Mesenchymal stem cell (in vitro differentiated cells and primary cell): ENCODE data around the gene GPR42.

Experiments used
- DNase-seq: peaks from one replicate; pipeline ENCODE4 v3.0.0-alpha.2; 2013
- H2AFZ ChIP-seq: one replicate; pipeline ENCODE4 v1.6.1; 2013; ENCODE audit warnings: low read depth, mild to moderate bottlenecking, control low read depth, inconsistent platforms, low read length, moderate library complexity
- H2AK5ac ChIP-seq: 2 replicates; pipeline ENCODE4 v1.6.1; 2013; ENCODE audit warnings: low read length, moderate library complexity, mild to moderate bottlenecking, inconsistent platforms; ENCODE audit not compliant: severe bottlenecking
- H2BK120ac ChIP-seq: one replicate; pipeline ENCODE4 v1.6.1; 2013; ENCODE audit warnings: low read depth, mild to moderate bottlenecking, inconsistent platforms, low read length, moderate library complexity
- H2BK12ac ChIP-seq, 2 experiments: one replicate each; pipeline ENCODE4 v1.6.1; 2013; ENCODE audit warnings: inconsistent platforms in 2 of 2, low read length in 2 of 2, mild to moderate bottlenecking in 2 of 2, moderate library complexity in 2 of 2, control low read depth in 1 of 2
- H2BK15ac ChIP-seq: one replicate; pipeline ENCODE4 v1.6.1; 2013; ENCODE audit warnings: mild to moderate bottlenecking, low read depth, inconsistent platforms; ENCODE audit not compliant: poor library complexity, severe bottlenecking
- H2BK5ac ChIP-seq: 2 replicates; pipeline ENCODE4 v1.6.1; 2013; ENCODE audit warnings: low read depth, mild to moderate bottlenecking, low read length, control low read depth, inconsistent platforms; ENCODE audit not compliant: poor library complexity, severe bottlenecking
- H3K14ac ChIP-seq, 2 experiments: one replicate each; pipeline ENCODE4 v1.6.1; 2013; ENCODE audit warnings: inconsistent platforms in 2 of 2, low read length in 2 of 2, control low read depth in 1 of 2, mild to moderate bottlenecking in 1 of 2, moderate library complexity in 1 of 2
- H3K18ac ChIP-seq, 2 experiments: one replicate each; pipeline ENCODE4 v1.6.1; 2013; ENCODE audit warnings: inconsistent platforms in 2 of 2, low read length in 2 of 2, control low read depth in 1 of 2, low read depth in 1 of 2, mild to moderate bottlenecking in 1 of 2
- H3K23ac ChIP-seq, 2 experiments: one replicate each; pipeline ENCODE4 v1.6.1; 2013; ENCODE audit warnings: inconsistent platforms in 2 of 2, low read length in 2 of 2, mild to moderate bottlenecking in 2 of 2, moderate library complexity in 2 of 2, control low read depth in 1 of 2
- H3K27ac ChIP-seq: 2 replicates; pipeline ENCODE4 v1.5.1; 2013; ENCODE audit warnings: mild to moderate bottlenecking, moderate library complexity, low read length, control low read depth, inconsistent platforms; ENCODE audit not compliant: poor library complexity, severe bottlenecking
- H3K27me3 ChIP-seq, 2 experiments: 2 replicates each; pipeline versions ENCODE4 v1.6.1 to v1.7.0; 2013; ENCODE audit warnings: low read length in 2 of 2, mild to moderate bottlenecking in 2 of 2, moderate library complexity in 2 of 2, control low read depth in 1 of 2, inconsistent platforms in 1 of 2; ENCODE audit not compliant: control insufficient read depth in 1 of 2, insufficient read depth in 1 of 2
- H3K36me3 ChIP-seq, 2 experiments: 2 replicates each; pipeline versions ENCODE4 v1.6.1 to v1.7.0; 2013; ENCODE audit warnings: low read length in 2 of 2, control low read depth in 1 of 2, inconsistent platforms in 1 of 2, low read depth in 1 of 2, mild to moderate bottlenecking in 1 of 2; ENCODE audit not compliant: insufficient read depth in 2 of 2, control insufficient read depth in 1 of 2
- H3K4ac ChIP-seq, 2 experiments: one replicate each; pipeline ENCODE4 v1.6.1; 2013; ENCODE audit warnings: inconsistent platforms in 2 of 2, low read length in 2 of 2, mild to moderate bottlenecking in 2 of 2, moderate library complexity in 2 of 2, control low read depth in 1 of 2, low read depth in 1 of 2
- H3K4me1 ChIP-seq: 2 replicates; pipeline ENCODE4 v1.6.1; 2013; ENCODE audit warnings: low read depth, low read length, control low read depth; ENCODE audit not compliant: control insufficient read depth, insufficient read depth
- H3K4me2 ChIP-seq: 2 replicates; pipeline ENCODE4 v1.6.1; 2013; ENCODE audit warnings: low read length, mild to moderate bottlenecking, inconsistent platforms; ENCODE audit not compliant: poor library complexity, severe bottlenecking
- H3K4me3 ChIP-seq, 2 experiments: 2 replicates each; pipeline versions ENCODE4 v1.5.1 to v1.7.0; 2013; ENCODE audit warnings: low read length in 2 of 2, mild to moderate bottlenecking in 2 of 2, control low read depth in 1 of 2, low read depth in 1 of 2; ENCODE audit not compliant: insufficient read depth in 1 of 2
- H3K79me1 ChIP-seq: replicated peaks from 2 replicates; pipeline ENCODE4 v1.6.1; 2013; ENCODE audit warnings: mild to moderate bottlenecking, control low read depth, low read length, inconsistent platforms; ENCODE audit not compliant: poor library complexity, severe bottlenecking
- H3K9ac ChIP-seq: 2 replicates; pipeline ENCODE4 v1.7.0; 2013; ENCODE audit warnings: mild to moderate bottlenecking, low read length, moderate library complexity
- H3K9me3 ChIP-seq: 2 replicates; pipeline ENCODE4 v1.7.0; 2013; ENCODE audit warnings: mild to moderate bottlenecking, low read length; ENCODE audit not compliant: control insufficient read depth
- H4K8ac ChIP-seq: one replicate; pipeline ENCODE4 v1.6.1; 2013; ENCODE audit warnings: inconsistent platforms, mild to moderate bottlenecking, low read length, moderate library complexity
- H4K91ac ChIP-seq: one replicate; pipeline ENCODE4 v1.6.1; 2013; ENCODE audit warnings: mild to moderate bottlenecking, low read length, inconsistent platforms
- WGBS: methylation state at CpG from one replicate; pipeline ENCODE4 v1.1.7; 2013; ENCODE audit warnings: mixed read lengths; 5-methylcytosine and 5-hydroxymethylcytosine counted together

GPR42 gene

DNA sequence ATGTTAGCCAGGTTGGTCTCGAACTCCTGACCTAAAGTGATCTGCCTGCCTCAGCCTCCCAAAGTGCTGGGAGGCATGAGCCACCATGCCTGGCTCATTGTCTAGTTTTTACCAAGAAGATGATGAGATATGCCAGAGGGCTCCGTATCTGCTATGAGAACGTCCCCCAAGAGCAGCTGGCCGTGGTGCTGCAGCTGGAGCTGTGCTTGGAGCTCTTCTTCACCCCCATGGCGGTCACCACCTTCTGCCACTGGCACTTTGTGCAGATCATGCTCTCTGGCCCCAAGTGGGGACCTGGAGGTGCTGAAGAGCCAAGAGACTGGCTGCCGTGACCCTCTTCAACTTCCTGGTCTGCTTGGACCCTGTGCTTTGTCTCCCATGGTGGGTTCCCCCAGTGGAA is 36.8 kb downstream of the GPR42 start:
- Histone ChIP-seq H3K4me2 (no peak overlapping the region), H3K4me1 (no peaks in the 10 kb centered on the region), H3K36me3 (no peaks in the 10 kb centered on the region), H2BK12ac (no peak overlapping the region), H3K27me3 (peaks cover 0 to 12% of the 10 kb centered on the region in 2 experiments), H3K23ac (no peak overlapping the region), H3K4me3 (no peak overlapping the region), H3K18ac (no peak overlapping the region), H3K4ac (no peak overlapping the region), H3K27ac (no peak overlapping the region), H2BK15ac (no peak overlapping the region), H3K79me1 (no peaks in the 10 kb centered on the region), H2AFZ (no peak overlapping the region), H2BK120ac (no peak overlapping the region), H2BK5ac (no peak overlapping the region), H3K9ac (no peak overlapping the region), H4K8ac (no peak overlapping the region), H3K9me3 (no peaks in the 10 kb centered on the region), H3K14ac (no peak overlapping the region), H4K91ac (no peak overlapping the region), H2AK5ac (no peak overlapping the region)
- WGBS = 75% methylated on average over 6 of the region's 6 CpGs
- DNase-seq = no peak

DNA sequence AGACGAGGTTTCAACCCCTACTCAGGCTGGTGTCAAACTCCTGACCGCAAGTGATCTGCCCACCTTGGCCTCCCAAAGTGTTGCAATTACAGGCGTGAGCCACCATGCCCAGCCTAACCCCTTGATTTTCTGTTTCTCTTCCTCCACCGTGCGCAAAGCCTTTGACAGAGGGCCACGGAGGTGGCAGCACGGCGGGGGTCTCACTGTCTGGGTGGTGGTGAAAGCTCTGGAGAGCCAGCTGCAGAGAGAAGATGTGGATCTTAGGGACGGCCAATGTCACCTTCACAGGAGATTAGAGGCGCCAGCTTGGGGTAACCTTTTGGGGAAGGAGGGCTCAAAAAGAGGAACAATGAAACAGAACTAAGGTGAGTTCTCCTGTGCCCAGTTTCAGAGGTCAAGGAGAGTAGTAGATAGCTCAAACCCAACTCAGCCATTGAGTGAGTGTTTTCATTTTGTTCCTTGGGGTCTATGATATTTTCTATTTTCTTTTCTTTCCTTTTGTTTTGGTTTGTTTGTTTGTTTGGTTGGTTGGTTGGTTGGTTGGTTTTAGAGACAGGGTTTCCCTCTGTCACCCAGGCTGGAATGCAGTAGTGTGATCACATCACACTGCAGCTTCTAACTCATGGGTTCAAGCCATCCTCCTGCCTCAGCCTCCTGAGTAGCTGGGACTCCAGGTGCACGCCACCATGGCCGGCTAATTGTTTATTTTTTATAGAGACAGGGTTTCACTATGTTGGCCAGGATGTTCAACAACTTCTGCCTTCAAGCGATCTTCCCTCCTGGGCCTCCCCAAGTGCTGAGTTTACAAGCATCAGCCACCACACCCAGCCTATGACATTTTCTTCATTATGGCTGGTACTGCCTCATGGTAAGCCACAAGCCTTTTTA is 37.7 kb downstream of the GPR42 start:
- Histone ChIP-seq H2AFZ (no peak overlapping the region), H3K27me3 (peaks cover 0 to 16% of the 10 kb centered on the region in 2 experiments), H4K8ac (no peak overlapping the region), H2BK15ac (no peak overlapping the region), H3K4me3 (no peak overlapping the region), H2AK5ac (no peak overlapping the region), H2BK12ac (no peak overlapping the region), H3K23ac (no peak overlapping the region), H3K14ac (no peak overlapping the region), H3K27ac (no peak overlapping the region), H3K9ac (no peak overlapping the region), H3K18ac (no peak overlapping the region), H3K4me1 (no peaks in the 10 kb centered on the region), H3K36me3 (no peaks in the 10 kb centered on the region), H2BK120ac (no peak overlapping the region), H4K91ac (no peak overlapping the region), H3K4me2 (no peak overlapping the region), H3K4ac (no peak overlapping the region), H3K9me3 (no peaks in the 10 kb centered on the region), H2BK5ac (no peak overlapping the region), H3K79me1 (no peaks in the 10 kb centered on the region)
- WGBS = 77% methylated on average over 13 of the region's 13 CpGs
- no peak for DNase-seq

GRCh38 chr19:35409191-35409590 is 38.3 kb downstream of the GPR42 start:
- Histone ChIP-seq H2BK120ac (no peak overlapping the region), H3K79me1 (no peaks in the 10 kb centered on the region), H3K9me3 (no peaks in the 10 kb centered on the region), H3K4me1 (no peaks in the 10 kb centered on the region), H3K4me3 (no peak overlapping the region), H2BK15ac (no peak overlapping the region), H3K23ac (no peak overlapping the region), H2BK5ac (no peak overlapping the region), H4K91ac (no peak overlapping the region), H3K27ac (no peak overlapping the region), H3K27me3 (peaks cover 0 to 22% of the 10 kb centered on the region in 2 experiments), H3K9ac (no peak overlapping the region), H3K14ac (peak overlapping the region in 1 of 2 experiments; percentile 4), H2AK5ac (no peak overlapping the region), H3K4me2 (peak overlapping the region; percentile 50), H4K8ac (no peak overlapping the region), H3K4ac (no peak overlapping the region), H2BK12ac (no peak overlapping the region), H2AFZ (no peak overlapping the region), H3K18ac (no peak overlapping the region), H3K36me3 (no peaks in the 10 kb centered on the region)
- DNase-seq = no peak
- WGBS = 77% methylated on average over 5 of the region's 5 CpGs

DNA sequence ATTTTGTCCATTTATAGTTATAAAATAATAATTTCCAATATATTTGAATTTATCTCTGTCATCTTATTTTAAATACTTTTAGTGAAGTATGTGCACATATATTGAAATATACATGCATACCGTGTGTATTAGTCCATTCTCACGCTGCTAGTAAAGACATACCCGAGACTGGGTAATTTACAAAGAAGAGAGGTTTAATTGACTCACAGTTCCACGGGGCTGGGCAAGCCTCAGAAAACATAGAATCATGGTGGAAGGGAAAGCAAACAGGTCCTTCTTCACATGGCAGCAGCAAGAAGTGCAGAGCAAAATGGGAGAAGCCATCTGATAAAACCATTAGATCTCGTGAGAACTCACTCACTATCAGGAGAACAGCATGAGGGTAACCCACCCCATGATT is 39.6 kb downstream of the GPR42 start:
- no peak overlapping the region for H2AFZ ChIP-seq
- no peak overlapping the region for H3K18ac ChIP-seq
- no peak overlapping the region for H4K91ac ChIP-seq
- H3K4me1 ChIP-seq = peaks cover 1% of the 10 kb centered on the region
- H3K27me3 ChIP-seq = peaks cover 0 to 30% of the 10 kb centered on the region in 2 experiments
- H3K36me3 ChIP-seq = no peaks in the 10 kb centered on the region
- H2AK5ac ChIP-seq = no peak overlapping the region
- H3K4ac ChIP-seq = no peak overlapping the region
- no peak overlapping the region for H3K4me2 ChIP-seq
- no peak overlapping the region for H2BK120ac ChIP-seq
- H2BK5ac ChIP-seq = no peak overlapping the region
- H4K8ac ChIP-seq = no peak overlapping the region
- no peak overlapping the region for H2BK15ac ChIP-seq
- H3K27ac ChIP-seq = no peak overlapping the region
- H3K23ac ChIP-seq = no peak overlapping the region
- no peak overlapping the region for H2BK12ac ChIP-seq
- H3K79me1 ChIP-seq = no peaks in the 10 kb centered on the region
- no peak overlapping the region for H3K9ac ChIP-seq
- DNase-seq = no peak
- WGBS = 78% methylated on average over 5 of the region's 5 CpGs
- no peak overlapping the region for H3K14ac ChIP-seq
- H3K4me3 ChIP-seq = no peak overlapping the region
- no peaks in the 10 kb centered on the region for H3K9me3 ChIP-seq
